ENCODE measurements around the gene ACLY. TPM values are rescaled to one million over a fixed set of nuclear protein-coding genes. Genes with fewer than 3 reads are reported as not detected.

Gene ACLY
- total RNA-seq, 4 donors from 2014 or later, result 30.0 to 108 (median 67.3) TPM

GRCh38 chr17:41823580-41823979, 95.2 kb downstream of the ACLY start:
- DNase-seq, result no peak
- intact Hi-C loops (cut with DNase I; ENCODE audit: low total_unique reads), result no loop called here
- TF ChIP-seq, protein P1, sequence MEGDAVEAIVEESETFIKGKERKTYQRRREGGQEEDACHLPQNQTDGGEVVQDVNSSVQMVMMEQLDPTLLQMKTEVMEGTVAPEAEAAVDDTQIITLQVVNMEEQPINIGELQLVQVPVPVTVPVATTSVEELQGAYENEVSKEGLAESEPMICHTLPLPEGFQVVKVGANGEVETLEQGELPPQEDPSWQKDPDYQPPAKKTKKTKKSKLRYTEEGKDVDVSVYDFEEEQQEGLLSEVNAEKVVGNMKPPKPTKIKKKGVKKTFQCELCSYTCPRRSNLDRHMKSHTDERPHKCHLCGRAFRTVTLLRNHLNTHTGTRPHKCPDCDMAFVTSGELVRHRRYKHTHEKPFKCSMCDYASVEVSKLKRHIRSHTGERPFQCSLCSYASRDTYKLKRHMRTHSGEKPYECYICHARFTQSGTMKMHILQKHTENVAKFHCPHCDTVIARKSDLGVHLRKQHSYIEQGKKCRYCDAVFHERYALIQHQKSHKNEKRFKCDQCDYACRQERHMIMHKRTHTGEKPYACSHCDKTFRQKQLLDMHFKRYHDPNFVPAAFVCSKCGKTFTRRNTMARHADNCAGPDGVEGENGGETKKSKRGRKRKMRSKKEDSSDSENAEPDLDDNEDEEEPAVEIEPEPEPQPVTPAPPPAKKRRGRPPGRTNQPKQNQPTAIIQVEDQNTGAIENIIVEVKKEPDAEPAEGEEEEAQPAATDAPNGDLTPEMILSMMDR (IDR thresholded peaks at IDR 0.05), result no peak
- no peak for TF ChIP-seq POLR2A (IDR thresholded peaks at IDR 0.05)
- no peak overlapping the region for H3K4me3 ChIP-seq
- H3K4me1 ChIP-seq, result no peaks in the 10 kb centered on the region
- H3K27me3 ChIP-seq, result no peaks in the 10 kb centered on the region
- H3K36me3 ChIP-seq, result no peaks in the 10 kb centered on the region
- H3K9me3 ChIP-seq, result no peaks in the 10 kb centered on the region
- no peak overlapping the region for H3K27ac ChIP-seq

DNA sequence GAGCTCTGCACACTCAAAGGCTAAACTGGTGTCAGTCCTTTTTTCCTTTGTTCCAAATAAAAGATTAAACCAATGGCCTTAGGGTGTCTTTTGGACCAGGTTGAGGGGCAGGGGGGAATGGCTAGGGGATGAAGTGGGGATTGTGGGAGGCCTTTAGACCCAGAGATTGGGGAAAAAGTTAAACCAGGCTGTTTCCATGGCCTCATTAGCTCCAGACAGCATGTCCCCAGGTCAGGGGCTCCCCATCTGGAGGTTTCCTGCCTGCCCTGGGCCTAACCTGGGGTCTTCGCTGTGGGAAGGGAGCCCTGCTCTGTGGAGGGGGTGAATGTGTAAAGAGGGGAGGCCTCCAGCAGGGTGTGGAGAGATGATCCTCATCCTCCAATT, 95.6 kb downstream of the ACLY start:
- Histone ChIP-seq H3K9me3 (no peaks in the 10 kb centered on the region), H3K4me1 (no peaks in the 10 kb centered on the region), H3K27ac (no peak overlapping the region), H3K36me3 (no peaks in the 10 kb centered on the region), H3K4me3 (no peak overlapping the region), H3K27me3 (no peaks in the 10 kb centered on the region)
- DNase-seq, result no peak
- intact Hi-C loops (cut with DNase I; ENCODE audit: low total_unique reads), result no loop called here
- TF ChIP-seq, protein P1 (IDR thresholded peaks at IDR 0.05), result no peak
- TF ChIP-seq POLR2A (IDR thresholded peaks at IDR 0.05), result no peak

- Histone ChIP-seq H3K36me3 (no peaks in the 10 kb centered on the region), H3K27ac (no peak overlapping the region), H3K4me1 (no peaks in the 10 kb centered on the region), H3K4me3 (no peak overlapping the region), H3K9me3 (no peaks in the 10 kb centered on the region), H3K27me3 (no peaks in the 10 kb centered on the region)
- no peak for TF ChIP-seq POLR2A (IDR thresholded peaks at IDR 0.05)
- TF ChIP-seq, protein P1 (IDR thresholded peaks at IDR 0.05), result no peak
- intact Hi-C loops (cut with DNase I; ENCODE audit: low total_unique reads), result no loop called here
- DNase-seq, result no peak
Observed at GRCh38 chr17:41822216-41823140, 96.3 kb downstream of the ACLY start.

- no peak for DNase-seq
- TF ChIP-seq, protein P1 (IDR thresholded peaks at IDR 0.05), result no peak
- TF ChIP-seq POLR2A (IDR thresholded peaks at IDR 0.05), result no peak
- H3K4me3 ChIP-seq, result no peak overlapping the region
- H3K9me3 ChIP-seq, result no peaks in the 10 kb centered on the region
- H3K27ac ChIP-seq, result no peak overlapping the region
- H3K27me3 ChIP-seq, result no peaks in the 10 kb centered on the region
- H3K36me3 ChIP-seq, result no peaks in the 10 kb centered on the region
- no peaks in the 10 kb centered on the region for H3K4me1 ChIP-seq
- intact Hi-C loops (cut with DNase I; ENCODE audit: low total_unique reads), result no loop called here
Observed at GRCh38 chr17:41821776-41822175, 97.0 kb downstream of the ACLY start.

DNA sequence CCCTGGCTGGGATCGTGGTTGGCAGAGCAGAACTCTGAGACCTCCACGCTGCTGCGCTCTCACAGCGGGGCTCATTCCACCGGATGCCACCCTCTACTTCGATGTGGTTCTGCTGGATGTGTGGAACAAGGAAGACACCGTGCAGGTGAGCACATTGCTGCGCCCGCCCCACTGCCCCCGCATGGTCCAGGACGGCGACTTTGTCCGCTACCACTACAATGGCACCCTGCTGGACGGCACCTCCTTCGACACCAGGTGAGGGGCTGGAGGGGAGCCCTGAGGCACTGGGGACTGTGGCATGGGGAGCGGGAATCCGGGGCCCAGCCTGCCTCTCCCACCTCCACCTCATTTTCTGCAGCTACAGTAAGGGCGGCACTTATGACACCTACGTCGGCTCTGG, 100.7 kb downstream of the ACLY start:
- intact Hi-C loops (cut with DNase I; ENCODE audit: low total_unique reads), result no loop called here
- no peaks in the 10 kb centered on the region for H3K9me3 ChIP-seq
- TF ChIP-seq, protein P1 (IDR thresholded peaks at IDR 0.05), result no peak
- no peak for TF ChIP-seq POLR2A (IDR thresholded peaks at IDR 0.05)
- H3K4me3 ChIP-seq, result no peak overlapping the region
- no peak for DNase-seq
- H3K36me3 ChIP-seq, result no peaks in the 10 kb centered on the region
- no peaks in the 10 kb centered on the region for H3K4me1 ChIP-seq
- no peak overlapping the region for H3K27ac ChIP-seq
- H3K27me3 ChIP-seq, result no peaks in the 10 kb centered on the region
